Breast epithelium (tissue), 3 donors: ENCODE measurements around the gene RNF126.

Experiments
- POLR2A ChIP-seq: fragments of 450-650 bp; IDR thresholded peaks from one replicate; pipeline ENCODE4 v1.6.1; 2016; ENCODE audit warnings: antibody characterized with exemption, mild to moderate bottlenecking, moderate library complexity
- POLR2AphosphoS5 ChIP-seq, 3 donors: sonication (generic); formaldehyde crosslinking; IDR thresholded peaks; one replicate each; pipeline ENCODE4 v1.6.1; 2017; ENCODE audit warnings: antibody characterized with exemption in 3 of 3
- TF ChIP-seq, protein P1 (sequence below), 3 donors: fragments of 450-650 bp; IDR thresholded peaks; one replicate each; pipeline ENCODE4 v1.5.1; 2016 to 2017; ENCODE audit warnings: antibody characterized with exemption in 3 of 3, mild to moderate bottlenecking in 3 of 3, moderate library complexity in 3 of 3

DNA sequence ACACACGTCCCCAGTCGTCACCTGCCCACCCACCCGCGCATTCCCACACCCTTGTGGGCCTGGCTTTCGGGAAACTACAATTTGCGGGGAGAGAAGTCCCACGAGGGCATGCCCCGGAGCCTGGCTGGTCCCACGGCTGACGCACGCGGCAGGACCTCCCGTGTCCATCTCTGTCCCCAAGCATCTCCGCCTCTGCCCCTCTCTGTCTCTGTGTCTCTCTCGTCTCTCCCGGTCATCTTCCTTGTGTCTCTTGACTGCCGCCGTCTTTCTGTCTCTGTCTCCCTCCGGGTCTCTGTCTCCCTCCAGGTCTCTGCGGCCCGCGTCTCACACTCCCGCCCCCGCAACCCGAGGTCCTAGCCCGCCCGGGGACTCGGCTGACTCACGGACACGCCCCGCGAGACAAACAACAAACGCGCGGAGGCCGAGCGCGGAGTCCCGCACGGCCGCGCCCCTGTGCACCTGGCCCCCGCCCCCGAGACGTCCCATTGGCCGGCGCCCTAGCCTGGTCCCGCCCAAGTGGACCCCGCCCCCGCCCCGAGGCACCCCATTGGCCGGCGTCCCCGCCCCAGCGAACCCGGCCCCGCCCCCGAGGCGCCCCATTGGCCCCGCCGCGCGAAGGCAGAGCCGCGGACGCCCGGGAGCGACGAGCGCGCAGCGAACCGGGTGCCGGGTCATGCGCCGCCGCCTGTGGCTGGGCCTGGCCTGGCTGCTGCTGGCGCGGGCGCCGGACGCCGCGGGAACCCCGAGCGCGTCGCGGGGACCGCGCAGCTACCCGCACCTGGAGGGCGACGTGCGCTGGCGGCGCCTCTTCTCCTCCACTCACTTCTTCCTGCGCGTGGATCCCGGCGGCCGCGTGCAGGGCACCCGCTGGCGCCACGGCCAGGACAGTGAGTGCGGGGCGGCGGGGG is 23.5 kb downstream of the RNF126 start, which contains the start of gene FGF22:
- TF ChIP-seq, protein P1, sequence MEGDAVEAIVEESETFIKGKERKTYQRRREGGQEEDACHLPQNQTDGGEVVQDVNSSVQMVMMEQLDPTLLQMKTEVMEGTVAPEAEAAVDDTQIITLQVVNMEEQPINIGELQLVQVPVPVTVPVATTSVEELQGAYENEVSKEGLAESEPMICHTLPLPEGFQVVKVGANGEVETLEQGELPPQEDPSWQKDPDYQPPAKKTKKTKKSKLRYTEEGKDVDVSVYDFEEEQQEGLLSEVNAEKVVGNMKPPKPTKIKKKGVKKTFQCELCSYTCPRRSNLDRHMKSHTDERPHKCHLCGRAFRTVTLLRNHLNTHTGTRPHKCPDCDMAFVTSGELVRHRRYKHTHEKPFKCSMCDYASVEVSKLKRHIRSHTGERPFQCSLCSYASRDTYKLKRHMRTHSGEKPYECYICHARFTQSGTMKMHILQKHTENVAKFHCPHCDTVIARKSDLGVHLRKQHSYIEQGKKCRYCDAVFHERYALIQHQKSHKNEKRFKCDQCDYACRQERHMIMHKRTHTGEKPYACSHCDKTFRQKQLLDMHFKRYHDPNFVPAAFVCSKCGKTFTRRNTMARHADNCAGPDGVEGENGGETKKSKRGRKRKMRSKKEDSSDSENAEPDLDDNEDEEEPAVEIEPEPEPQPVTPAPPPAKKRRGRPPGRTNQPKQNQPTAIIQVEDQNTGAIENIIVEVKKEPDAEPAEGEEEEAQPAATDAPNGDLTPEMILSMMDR (IDR thresholded peaks at IDR 0.05) = no peak
- TF ChIP-seq POLR2A (no peak), POLR2AphosphoS5 (IDR thresholded peaks at IDR 0.05) (peak in 1 of 3 donors; percentile 51)
